H9 (cell line): Measurements from ENCODE around the gene PHETA1. TPM values are rescaled to one million over a fixed set of nuclear protein-coding genes. Genes with fewer than 3 reads are reported as not detected.

Experiments
- DNase-seq: peaks from one replicate; pipeline ENCODE4 v3.0.0-alpha.2; 2017
- H2AFZ ChIP-seq: one replicate; pipeline ENCODE4 v1.6.1; 2013; ENCODE audit warnings: mild to moderate bottlenecking, low read length, control low read depth, moderate library complexity
- H2AK5ac ChIP-seq: 2 replicates; pipeline ENCODE4 v1.6.1; 2013; ENCODE audit warnings: low read length, control low read depth, mixed read lengths; ENCODE audit not compliant: insufficient read length
- H2BK120ac ChIP-seq: one replicate; pipeline ENCODE4 v1.6.1; 2013; ENCODE audit warnings: low read depth, mild to moderate bottlenecking, low read length, control low read depth, inconsistent platforms; ENCODE audit not compliant: poor library complexity, severe bottlenecking
- H2BK12ac ChIP-seq: 2 replicates; pipeline ENCODE4 v1.6.1; 2013; ENCODE audit warnings: low read length, control low read depth, mixed read lengths, low read depth; ENCODE audit not compliant: insufficient read length
- H2BK15ac ChIP-seq: 2 replicates; pipeline ENCODE4 v1.6.1; 2013; ENCODE audit warnings: low read depth, low read length, control low read depth
- H2BK20ac ChIP-seq: one replicate; pipeline ENCODE4 v1.6.1; 2013; ENCODE audit warnings: low read depth, mild to moderate bottlenecking, low read length, control low read depth, inconsistent platforms; ENCODE audit not compliant: poor library complexity, severe bottlenecking
- H2BK5ac ChIP-seq: 2 replicates; pipeline ENCODE4 v1.6.1; 2013; ENCODE audit warnings: low read length, control low read depth, mixed read lengths; ENCODE audit not compliant: insufficient read length
- H3K14ac ChIP-seq: 2 replicates; pipeline ENCODE4 v1.6.1; 2013; ENCODE audit warnings: low read length, control low read depth; ENCODE audit not compliant: insufficient read depth
- H3K18ac ChIP-seq: 2 replicates; pipeline ENCODE4 v1.6.1; 2013; ENCODE audit warnings: low read depth, mild to moderate bottlenecking, mixed read lengths, low read length, control low read depth; ENCODE audit not compliant: insufficient read length
- H3K23ac ChIP-seq: 2 replicates; pipeline ENCODE4 v1.6.1; 2013; ENCODE audit warnings: low read length, control low read depth, mixed read lengths, low read depth; ENCODE audit not compliant: insufficient read length
- H3K23me2 ChIP-seq: 2 replicates; pipeline ENCODE4 v1.6.1; 2013; ENCODE audit warnings: low read depth, mild to moderate bottlenecking, mixed read lengths, low read length, control low read depth; ENCODE audit not compliant: insufficient read length, poor library complexity, severe bottlenecking
- H3K27ac ChIP-seq: 2 replicates; pipeline ENCODE4 v1.5.1; 2013; ENCODE audit warnings: low read length, control low read depth, mixed read lengths, low read depth; ENCODE audit not compliant: insufficient read length
- H3K27me3 ChIP-seq: 2 replicates; pipeline ENCODE4 v1.6.1; 2013; ENCODE audit warnings: low read length, control low read depth, inconsistent platforms; ENCODE audit not compliant: insufficient read depth
- H3K4ac ChIP-seq: 2 replicates; pipeline ENCODE4 v1.6.1; 2013; ENCODE audit warnings: low read depth, mild to moderate bottlenecking, control low read depth, inconsistent platforms, low read length, moderate library complexity
- H3K4me1 ChIP-seq: 2 replicates; pipeline ENCODE4 v1.6.1; 2013; ENCODE audit warnings: low read length, control low read depth, inconsistent platforms; ENCODE audit not compliant: insufficient read depth
- H3K4me2 ChIP-seq: 2 replicates; pipeline ENCODE4 v1.6.1; 2013; ENCODE audit warnings: low read length, control low read depth, mixed read lengths; ENCODE audit not compliant: insufficient read length, insufficient read depth
- H3K56ac ChIP-seq: 2 replicates; pipeline ENCODE4 v1.6.1; 2013; ENCODE audit warnings: low read depth, mild to moderate bottlenecking, mixed read lengths, low read length, control low read depth; ENCODE audit not compliant: insufficient read length
- H3K79me1 ChIP-seq: 2 replicates; pipeline ENCODE4 v1.6.1; 2013; ENCODE audit warnings: low read depth, mild to moderate bottlenecking, moderate library complexity, low read length, control low read depth, inconsistent platforms; ENCODE audit not compliant: insufficient read depth, poor library complexity, severe bottlenecking
- H3K79me2 ChIP-seq: 2 replicates; pipeline ENCODE4 v1.6.1; 2013; ENCODE audit warnings: low read length, control low read depth, inconsistent platforms; ENCODE audit not compliant: insufficient read depth
- H3K9ac ChIP-seq: 2 replicates; pipeline ENCODE4 v1.6.1; 2013; ENCODE audit warnings: low read length, control low read depth, mixed read lengths; ENCODE audit not compliant: insufficient read length; ENCODE audit errors: extremely low read depth
- H3K9me3 ChIP-seq: one replicate; pipeline ENCODE4 v1.6.1; 2013; ENCODE audit warnings: low read depth, low read length, inconsistent platforms; ENCODE audit not compliant: control insufficient read depth
- H3T11ph ChIP-seq: one replicate; pipeline ENCODE4 v1.6.1; 2013; ENCODE audit warnings: mild to moderate bottlenecking, low read length, control low read depth, inconsistent platforms
- H4K20me1 ChIP-seq: one replicate; pipeline ENCODE4 v1.6.1; 2013; ENCODE audit not compliant: control insufficient read depth, insufficient read length, insufficient read depth
- H4K5ac ChIP-seq: 2 replicates; pipeline ENCODE4 v1.6.1; 2013; ENCODE audit warnings: low read depth, mild to moderate bottlenecking, mixed read lengths, low read length, control low read depth; ENCODE audit not compliant: insufficient read length
- H4K8ac ChIP-seq: replicated peaks from 2 replicates; pipeline ENCODE4 v1.6.1; 2013; ENCODE audit warnings: low read length, control low read depth, mixed read lengths, low read depth; ENCODE audit not compliant: insufficient read length
- H4K91ac ChIP-seq: 2 replicates; pipeline ENCODE4 v1.6.1; 2013; ENCODE audit warnings: low read depth, mild to moderate bottlenecking, moderate library complexity, mixed read lengths, low read length, control low read depth; ENCODE audit not compliant: insufficient read length
- H3K27ac Mint-ChIP-seq, 3 experiments: 2 replicates in 2 of 3; 3 replicates in 1 of 3; pipeline ENCODE4 v1.8.0; 2020 to 2021; ENCODE audit warnings: mixed read lengths in 3 of 3, mild to moderate bottlenecking in 1 of 3, moderate library complexity in 1 of 3
- H3K27me3 Mint-ChIP-seq: 2 replicates; pipeline ENCODE4 v1.8.0; 2021; ENCODE audit warnings: low read depth, mild to moderate bottlenecking, moderate library complexity, mixed read lengths
- H3K36me3 Mint-ChIP-seq, 3 experiments: 2 replicates in 2 of 3; 3 replicates in 1 of 3; pipeline ENCODE4 v1.8.0; 2020 to 2021; ENCODE audit warnings: low read depth in 3 of 3, mixed read lengths in 3 of 3; ENCODE audit not compliant: insufficient read depth in 1 of 3
- H3K4me1 Mint-ChIP-seq, 2 experiments: 2 replicates each; pipeline ENCODE4 v1.8.0; 2020; ENCODE audit warnings: mixed read lengths in 2 of 2
- H3K4me3 Mint-ChIP-seq, 2 experiments: 2 replicates in 1 of 2; 3 replicates in 1 of 2; pipeline ENCODE4 v1.8.0; 2020 to 2021; ENCODE audit warnings: mild to moderate bottlenecking in 2 of 2, mixed read lengths in 2 of 2, moderate library complexity in 1 of 2
- H3K9me3 Mint-ChIP-seq, 2 experiments: 2 replicates in 1 of 2; 3 replicates in 1 of 2; pipeline ENCODE4 v1.8.0; 2020; ENCODE audit warnings: mild to moderate bottlenecking in 2 of 2, mixed read lengths in 2 of 2, moderate library complexity in 1 of 2
- WGBS: extraction: QIAGEN DNeasy Blood & Tissue Kit; methylation state at CpG from one replicate; pipeline ENCODE4 v1.1.7; 2013; ENCODE audit warnings: missing lambda C conversion rate, low lambda C conversion rate, mixed read lengths; ENCODE audit not compliant: insufficient read length; ENCODE audit errors: extremely low coverage; 5-methylcytosine and 5-hydroxymethylcytosine counted together
- total RNA-seq: library from RNA; stranded (reverse); gene quantifications from 2 replicates; pipeline ENCODE4 v1.2.1, GENCODE V29; 2021
- TF ChIP-seq, protein P1 (sequence below): fragments of 200-600 bp; sonication (generic); conservative IDR thresholded peaks from 3 replicates; pipeline ENCODE4 v1.8.0; 2021; ENCODE audit warnings: antibody characterized with exemption, mild to moderate bottlenecking

Gene PHETA1
- total RNA-seq, 1 experiment from 2014 or later, result 13.1 TPM

DNA sequence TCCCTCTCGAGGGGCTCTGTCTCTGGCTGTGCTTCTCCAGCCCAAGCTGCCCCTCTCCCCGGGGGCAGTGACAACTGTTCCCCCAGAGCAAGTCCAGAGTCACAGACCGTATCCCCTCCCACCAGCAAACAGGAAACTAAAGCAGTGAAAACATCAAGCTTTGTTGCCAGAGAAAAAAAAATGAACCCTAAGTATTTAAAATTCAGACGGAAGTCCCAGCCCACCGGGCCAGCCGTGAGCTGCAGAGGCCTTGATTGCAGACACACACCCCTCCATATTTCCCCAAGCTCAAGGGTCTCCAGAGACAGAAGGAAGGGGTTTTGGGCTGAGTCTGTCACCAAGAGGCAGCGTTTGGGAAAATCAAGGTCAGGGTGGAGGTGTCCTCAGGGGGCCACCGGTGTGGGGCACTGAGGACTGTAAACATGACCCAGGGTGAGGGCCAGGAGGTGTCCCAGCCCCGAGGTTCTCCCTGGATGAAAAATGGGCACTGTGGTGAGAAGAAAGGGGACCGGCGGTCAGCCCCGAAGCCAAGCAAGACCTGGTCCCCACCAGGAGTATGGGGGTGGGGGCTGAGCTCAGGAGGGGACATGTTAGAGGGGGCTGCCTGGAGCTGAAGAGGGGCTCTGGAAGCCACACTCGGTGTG, 7.7 kb downstream of the PHETA1 start:
- Histone ChIP-seq H3K4me2 (no peak overlapping the region), H3K56ac (no peak overlapping the region), H2BK20ac (no peak overlapping the region), H4K8ac (no peak overlapping the region), H2AFZ (no peak overlapping the region), H3K23me2 (no peaks in the 10 kb centered on the region), H2BK12ac (no peak overlapping the region), H4K20me1 (no peaks in the 10 kb centered on the region), H3K18ac (no peak overlapping the region), H3T11ph (no peak overlapping the region), H3K4me1 (no peaks in the 10 kb centered on the region), H3K27me3 (no peaks in the 10 kb centered on the region), H4K91ac (no peak overlapping the region), H3K9me3 (no peaks in the 10 kb centered on the region), H3K79me1 (no peaks in the 10 kb centered on the region), H3K79me2 (no peaks in the 10 kb centered on the region), H2BK120ac (no peak overlapping the region), H3K23ac (no peak overlapping the region), H2BK5ac (no peak overlapping the region), H3K14ac (no peak overlapping the region), H4K5ac (no peak overlapping the region), H3K27ac (no peak overlapping the region), H2BK15ac (no peak overlapping the region), H3K9ac (no peak overlapping the region), H3K4ac (no peak overlapping the region), H2AK5ac (no peak overlapping the region)
- TF ChIP-seq, protein P1, sequence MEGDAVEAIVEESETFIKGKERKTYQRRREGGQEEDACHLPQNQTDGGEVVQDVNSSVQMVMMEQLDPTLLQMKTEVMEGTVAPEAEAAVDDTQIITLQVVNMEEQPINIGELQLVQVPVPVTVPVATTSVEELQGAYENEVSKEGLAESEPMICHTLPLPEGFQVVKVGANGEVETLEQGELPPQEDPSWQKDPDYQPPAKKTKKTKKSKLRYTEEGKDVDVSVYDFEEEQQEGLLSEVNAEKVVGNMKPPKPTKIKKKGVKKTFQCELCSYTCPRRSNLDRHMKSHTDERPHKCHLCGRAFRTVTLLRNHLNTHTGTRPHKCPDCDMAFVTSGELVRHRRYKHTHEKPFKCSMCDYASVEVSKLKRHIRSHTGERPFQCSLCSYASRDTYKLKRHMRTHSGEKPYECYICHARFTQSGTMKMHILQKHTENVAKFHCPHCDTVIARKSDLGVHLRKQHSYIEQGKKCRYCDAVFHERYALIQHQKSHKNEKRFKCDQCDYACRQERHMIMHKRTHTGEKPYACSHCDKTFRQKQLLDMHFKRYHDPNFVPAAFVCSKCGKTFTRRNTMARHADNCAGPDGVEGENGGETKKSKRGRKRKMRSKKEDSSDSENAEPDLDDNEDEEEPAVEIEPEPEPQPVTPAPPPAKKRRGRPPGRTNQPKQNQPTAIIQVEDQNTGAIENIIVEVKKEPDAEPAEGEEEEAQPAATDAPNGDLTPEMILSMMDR, result no peak
- no CpG with 5 or more reads among the region's 13 CpGs for WGBS
- H3K27me3 Mint-ChIP-seq, result peaks cover 8% of the 10 kb centered on the region
- peaks cover 0 to 13% of the 10 kb centered on the region in 2 experiments; a peak in 1 of 4 replicates for H3K4me1 Mint-ChIP-seq
- H3K4me3 Mint-ChIP-seq, result no peak overlapping the region
- H3K36me3 Mint-ChIP-seq, result peaks cover 0 to 10% (median 3%) of the 10 kb centered on the region in 3 experiments; a peak in 4 of 7 replicates
- H3K27ac Mint-ChIP-seq, result peak overlapping the region; percentile 79 to 84 (median 82); a peak in 5 of 7 replicates
- no peak for DNase-seq
- no peaks in the 10 kb centered on the region for H3K9me3 Mint-ChIP-seq
